ENCODE results near the gene ARID1B.
A peak's percentile ranks its signal among the peaks of the same experiment; 100 is the strongest.

ARID1B gene

DNA sequence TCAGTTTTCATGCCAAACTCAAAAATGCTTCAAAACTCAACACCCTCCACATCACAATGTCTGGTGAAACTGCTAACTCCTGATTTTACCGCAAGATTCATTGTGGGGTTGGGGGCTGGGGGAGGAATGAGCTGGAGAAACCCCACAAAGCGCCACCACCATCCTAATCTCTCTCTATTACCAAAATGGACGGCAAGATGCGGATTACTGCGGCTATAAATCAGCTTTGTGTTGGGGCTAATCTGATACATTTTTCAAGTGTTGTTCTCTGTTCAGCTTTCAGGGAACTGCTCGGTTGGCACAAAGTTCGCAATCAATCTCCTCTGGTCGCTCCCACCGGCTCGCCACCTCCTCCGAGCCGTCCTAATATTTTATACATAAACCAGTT lies 462.5 kb downstream of the ARID1B start:
- no peak for DNase-seq

DNA sequence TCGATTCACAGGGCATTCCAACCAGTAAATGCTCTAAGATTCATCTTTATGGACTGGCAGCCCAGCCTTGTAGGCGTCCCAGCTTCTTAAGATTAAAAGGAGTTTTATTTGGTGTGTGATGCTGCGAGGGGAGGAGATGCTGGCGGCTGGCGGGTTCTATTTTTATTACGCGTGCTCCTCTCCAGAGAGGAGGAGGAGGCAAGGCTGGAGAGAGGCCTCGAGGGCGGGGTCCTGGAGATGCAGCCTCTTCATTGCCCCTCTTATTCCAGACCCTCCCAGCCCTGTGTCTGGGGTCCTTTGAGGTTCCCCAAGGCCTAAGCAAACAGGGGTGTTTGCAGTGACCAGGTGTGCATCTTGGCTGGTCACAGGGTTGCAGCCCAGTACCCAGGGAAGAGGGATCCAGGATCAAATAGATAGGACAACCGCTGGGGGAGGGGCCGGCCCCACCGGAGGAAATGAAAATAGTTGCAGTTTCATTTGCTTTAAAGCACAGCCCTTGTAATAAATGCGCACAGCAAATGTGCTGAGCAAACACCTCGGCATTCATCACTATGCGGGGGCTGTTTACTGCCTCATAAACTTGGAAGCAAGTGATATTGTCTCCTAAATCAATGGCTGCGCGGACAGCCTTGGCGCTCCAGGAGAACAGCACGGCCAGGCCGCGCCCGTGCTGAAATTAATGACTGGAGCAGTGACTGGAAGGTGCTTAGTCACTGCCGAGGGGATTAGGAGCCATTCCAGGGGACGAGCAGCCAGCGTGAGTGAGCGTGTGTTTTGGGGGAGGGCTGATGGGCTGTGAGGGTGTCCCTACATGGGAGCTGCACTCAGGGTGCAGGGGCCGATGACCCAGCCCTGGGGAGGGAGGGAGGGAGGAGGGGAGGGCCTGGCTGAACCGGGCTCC lies 463.1 kb downstream of the ARID1B start:
- no peak for DNase-seq

DNA sequence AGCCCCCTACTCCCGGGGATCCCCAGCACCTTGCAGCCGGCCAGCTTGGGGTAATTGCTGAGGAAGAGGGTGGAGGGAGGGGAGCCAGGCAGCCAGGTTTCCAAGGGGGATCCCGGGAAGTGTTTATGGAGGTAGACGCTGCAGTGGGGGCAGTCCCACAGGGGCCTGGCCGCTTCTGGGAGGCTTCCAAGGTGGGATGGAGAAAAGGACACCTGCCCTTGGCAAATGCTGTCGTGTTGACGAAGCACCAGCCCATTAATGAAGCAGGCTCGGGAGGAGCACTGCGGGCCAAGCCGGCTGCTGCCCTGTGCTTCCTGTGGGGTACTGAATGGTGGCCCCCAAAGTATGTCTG lies 463.8 kb downstream of the ARID1B start:
- no peak for DNase-seq

DNA sequence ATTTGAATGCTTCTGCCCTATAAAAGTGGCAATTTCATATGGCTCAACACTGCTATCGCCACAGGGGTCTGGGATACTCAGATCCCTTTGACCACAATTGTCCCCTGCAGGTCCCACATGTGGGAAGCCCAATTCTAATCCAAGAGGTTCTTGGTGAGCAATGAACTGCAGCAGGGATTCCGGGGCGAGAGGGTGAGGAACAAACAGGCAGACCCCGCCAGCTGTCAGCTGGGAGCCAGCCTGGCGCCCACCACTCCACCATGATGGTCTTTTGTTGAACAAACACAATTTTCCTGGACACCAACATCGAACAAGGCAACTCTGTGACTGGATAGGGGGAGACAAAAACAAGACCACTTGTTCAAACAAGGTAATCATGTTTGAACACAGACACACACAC lies 465.6 kb downstream of the ARID1B start:
- no peak for DNase-seq

DNA sequence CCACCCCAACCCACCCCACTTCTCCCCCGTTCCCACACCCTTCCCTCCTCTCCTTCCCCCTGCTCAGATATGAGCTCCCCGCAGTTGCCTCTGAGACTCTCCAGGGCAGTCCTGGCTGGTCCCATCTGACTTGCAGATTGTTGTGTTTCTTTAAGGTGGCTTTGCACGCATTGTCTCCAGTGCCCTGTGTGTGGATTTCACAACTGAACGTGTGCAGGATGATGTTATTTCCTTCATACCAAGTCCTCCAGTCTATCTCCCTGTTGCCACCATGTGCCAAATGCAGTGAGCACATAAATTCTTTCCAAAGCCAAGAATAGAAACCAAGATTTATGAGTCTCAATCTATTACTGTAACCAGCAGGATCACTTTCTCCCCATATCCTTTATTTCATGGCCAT lies 467.0 kb downstream of the ARID1B start:
- DNase-seq = no peak

DNA sequence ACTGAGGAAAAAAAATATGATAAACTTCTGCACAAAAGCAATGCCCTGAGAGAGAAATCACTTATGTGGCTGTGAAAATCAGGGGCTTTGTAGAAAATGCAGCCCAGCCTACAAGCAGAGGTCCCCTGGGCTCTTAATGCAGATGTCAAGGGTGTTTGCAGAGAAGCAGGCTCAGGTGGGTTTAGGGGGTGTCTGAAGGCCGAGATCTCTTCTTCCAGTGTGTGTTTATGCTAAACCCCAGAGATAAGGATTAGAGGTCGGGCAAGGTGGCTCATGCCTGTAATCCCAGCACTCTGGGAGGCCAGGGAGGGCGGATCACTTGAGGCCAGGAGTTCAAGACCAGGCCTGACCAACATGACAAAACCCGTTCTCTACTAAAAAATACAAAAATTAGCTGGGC lies 467.6 kb downstream of the ARID1B start:
- no peak for DNase-seq

DNA sequence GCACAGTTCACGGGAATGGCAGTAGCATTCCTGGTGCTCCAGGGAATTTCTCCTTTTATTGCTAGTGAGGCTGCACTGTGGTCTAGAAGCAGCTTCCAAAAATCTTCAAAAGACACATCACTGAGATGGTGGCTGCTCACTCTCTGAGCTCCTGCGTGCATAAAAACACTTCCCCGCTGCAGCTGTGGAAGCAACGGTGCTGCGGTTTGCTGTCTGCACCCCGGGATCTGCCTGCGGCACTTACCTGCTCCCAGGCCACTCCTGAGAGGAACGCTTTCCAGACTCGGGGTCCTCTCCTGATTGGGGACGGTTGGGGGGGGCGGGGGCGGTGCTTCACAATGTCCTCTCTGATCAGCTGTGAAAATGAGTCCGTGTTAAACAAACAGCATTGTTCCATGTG lies 468.3 kb downstream of the ARID1B start:
- DNase-seq = no peak

DNA sequence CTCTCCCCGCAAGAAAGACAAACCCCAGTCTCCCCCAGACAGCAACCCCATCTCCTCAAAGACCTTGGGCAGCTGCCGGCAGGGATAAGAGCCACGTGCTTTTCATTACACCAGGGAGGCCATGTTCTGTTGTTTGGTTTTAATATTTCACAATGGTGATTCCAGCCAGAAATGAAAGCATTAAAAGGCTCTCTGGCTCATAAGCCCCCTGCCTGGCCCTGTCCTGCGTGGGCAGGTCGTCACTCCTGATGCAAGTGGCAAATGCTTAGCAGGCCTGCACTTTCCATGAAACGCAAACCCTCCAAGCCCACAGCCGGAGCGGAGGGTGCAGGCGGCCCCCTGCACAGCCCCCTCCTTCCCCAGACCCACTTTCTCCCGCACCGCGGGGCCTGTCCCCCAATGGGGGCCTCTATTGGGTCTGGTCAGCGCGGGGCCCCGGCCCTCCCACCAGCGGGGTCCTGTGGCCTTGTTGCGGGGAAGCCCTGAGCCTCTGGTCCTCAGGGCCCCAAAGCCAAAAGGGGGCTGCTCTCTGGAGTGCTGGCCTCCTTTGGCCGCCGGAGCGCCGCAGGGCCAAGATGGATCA lies 469.0 kb downstream of the ARID1B start:
- no peak for DNase-seq

DNA sequence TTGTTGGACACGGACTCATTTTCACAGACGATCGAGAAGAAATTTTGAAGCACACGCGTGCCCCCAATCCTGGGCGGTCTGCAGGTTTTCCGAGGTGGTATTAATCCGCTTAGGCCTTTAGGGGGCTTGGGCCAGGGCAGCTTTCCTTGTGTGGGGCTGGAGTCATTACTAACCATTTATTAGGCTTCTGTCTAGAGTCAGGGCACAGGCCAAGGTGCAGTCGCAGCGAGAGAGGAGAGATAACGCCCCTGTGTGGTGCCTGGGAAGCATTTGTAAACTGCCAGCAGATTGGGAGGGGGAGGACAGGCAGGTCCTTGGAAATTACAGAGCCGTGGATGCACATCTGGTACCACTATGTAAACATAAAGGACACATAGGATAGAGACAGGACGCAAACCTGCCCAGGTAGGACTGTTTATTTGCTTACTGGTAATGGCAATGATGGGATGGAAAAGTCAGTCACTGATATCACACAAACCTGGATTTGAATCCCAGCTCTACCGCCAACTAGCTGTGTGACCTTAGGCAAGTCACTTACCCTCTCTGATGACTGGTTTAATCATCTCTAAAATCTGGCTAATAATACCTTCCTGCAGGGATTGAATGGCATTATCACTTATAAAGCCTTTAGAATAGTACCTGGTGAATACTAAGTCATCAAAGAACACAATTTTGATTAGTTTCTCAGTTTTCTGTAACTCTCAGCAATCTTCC lies 469.8 kb downstream of the ARID1B start:
- no peak for DNase-seq

DNA sequence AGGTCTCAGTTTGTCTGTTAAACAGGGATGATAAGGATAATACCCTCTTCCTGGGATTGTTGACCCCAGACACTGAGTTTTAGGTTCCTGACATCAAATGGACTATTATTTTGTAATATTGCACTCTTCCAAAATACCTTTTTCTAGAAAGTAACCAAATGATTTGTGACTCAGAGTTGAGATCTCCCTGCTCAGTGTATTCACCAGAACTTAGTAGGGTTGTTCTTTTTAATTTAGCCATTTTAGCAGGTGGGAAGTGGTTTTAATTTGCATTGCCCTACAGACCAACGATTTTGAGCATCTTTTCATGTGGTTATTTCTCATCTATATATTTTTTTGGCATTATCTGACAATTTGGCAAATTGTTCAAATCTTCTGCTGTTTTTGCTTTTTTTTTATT lies 471.1 kb downstream of the ARID1B start:
- no peak for DNase-seq

DNA sequence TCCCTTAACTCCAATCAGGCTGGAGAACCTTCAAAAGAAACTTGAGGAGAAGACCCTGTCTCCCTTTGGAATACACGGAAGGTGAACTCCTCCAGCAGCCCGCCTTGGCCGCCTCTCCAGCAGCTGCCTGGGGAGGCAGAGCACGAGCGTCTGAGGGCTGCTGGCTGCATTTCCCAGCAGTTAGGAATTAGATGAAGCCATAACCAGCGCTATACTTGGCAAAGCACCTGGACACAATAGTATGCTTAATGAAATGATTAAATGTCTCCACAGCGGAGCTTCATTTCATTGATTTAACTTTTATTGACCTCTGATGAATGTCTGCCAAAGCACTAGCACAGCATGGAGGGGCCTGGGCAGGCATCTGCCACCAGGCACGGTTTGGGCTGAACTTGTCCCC lies 472.6 kb downstream of the ARID1B start:
- DNase-seq = no peak

DNA sequence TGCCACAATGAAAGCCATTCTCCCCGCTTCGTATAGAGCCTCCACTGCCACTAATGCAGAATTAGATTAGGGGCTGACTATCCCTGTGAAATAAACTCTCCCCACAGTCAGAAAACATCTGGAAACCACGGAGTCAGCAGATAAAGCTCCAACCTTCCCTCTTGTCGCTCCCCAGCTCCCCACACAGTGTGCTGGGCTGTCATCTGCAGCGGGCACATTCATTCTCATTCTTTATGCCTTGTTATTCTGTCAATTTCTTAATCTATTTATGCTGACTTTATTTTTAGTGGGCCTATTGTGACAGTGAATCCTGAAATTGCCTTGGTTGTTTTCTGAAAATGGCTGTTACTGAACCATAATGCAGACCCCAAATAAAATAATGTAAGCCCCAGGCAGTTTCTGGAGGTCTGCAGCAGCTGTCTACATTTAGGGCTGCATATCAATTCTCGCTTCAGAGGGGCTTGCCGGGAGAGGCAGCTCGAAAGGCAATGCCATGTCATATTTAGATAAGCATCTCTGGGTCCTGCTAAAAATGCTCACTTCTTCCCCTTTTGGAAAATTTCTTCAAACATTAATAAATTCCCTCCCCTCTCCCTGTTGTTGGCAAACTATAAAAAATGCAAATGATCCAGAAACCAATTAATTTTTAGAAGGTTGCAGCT lies 474.5 kb downstream of the ARID1B start:
- no peak for DNase-seq

DNA sequence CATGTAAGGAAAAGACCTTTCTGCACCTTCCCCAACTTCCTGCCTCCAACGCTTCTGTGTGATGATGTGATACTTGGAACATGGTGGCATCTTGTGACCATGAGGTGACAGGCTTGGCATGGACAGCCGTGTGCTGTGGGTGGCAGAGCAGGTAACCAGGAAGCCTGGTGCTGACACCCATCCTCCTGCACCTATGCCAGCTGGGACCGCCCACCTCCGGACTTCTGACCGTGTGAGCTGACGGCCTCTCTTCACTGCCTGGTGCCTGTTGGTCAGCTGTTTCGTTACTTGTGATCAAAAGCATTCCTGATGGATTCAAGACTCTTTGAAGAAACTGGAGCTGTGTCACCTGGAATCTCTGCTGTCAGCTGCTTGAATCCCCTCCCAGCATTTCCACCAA lies 475.8 kb downstream of the ARID1B start:
- DNase-seq = no peak

DNA sequence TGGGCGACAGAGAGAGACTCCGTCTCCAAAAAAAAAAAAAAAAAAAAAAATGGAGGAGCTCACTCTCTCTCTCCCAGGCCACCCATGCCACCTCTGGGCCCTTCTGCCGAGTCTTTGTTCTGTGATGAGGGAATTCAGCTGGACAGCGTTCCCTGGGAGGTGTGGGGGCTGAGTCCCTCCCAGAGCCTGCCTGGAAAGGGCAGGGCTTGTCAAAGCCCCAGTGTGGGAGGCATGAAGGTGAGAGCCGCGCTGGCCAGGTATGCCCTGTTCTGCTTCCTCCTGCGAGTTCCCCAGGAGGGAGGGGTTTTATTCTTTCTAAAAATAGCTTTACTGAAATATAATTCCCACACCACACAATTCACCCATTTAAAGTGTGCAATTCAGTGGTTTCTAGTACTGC lies 476.5 kb downstream of the ARID1B start:
- no peak for DNase-seq

DNA sequence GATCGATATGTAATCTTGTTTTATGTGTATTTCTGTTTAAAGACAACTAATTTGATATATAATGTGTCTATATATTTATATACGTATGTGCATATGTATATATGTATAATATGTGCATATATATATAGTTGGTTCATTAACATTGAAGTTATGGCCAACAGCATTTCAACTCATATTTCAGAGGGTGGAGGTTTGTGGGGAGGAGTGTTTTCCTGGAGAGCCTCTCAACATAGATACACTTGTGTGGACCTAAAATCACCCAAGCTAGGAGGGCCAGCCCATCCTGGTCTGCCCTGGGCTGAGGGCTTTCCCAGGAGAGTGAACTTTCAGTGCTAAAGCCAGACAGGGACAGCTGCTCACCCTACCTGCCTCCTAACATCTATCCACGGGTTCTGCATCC lies 477.4 kb downstream of the ARID1B start:
- DNase-seq = no peak

DNA sequence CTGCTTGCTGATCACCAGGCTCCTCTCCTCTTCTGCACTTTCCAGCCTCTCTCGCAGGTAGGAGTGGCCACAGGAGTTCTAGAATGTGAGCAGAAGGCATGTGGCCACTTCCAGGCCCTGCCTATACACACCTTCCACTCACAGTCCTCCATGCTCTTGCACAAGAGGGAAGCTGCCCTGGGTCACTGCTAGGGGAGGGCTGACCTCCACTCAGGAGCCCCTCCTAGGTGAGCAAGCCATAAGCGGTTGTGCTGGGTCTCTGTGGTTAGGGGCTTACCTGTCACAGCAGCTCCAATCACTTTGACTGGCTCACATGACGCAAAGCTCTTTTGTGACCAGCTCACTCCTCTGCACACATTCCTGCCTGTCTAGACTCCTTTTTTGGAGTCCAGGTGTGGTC lies 477.9 kb downstream of the ARID1B start:
- DNase-seq = no peak

DNA sequence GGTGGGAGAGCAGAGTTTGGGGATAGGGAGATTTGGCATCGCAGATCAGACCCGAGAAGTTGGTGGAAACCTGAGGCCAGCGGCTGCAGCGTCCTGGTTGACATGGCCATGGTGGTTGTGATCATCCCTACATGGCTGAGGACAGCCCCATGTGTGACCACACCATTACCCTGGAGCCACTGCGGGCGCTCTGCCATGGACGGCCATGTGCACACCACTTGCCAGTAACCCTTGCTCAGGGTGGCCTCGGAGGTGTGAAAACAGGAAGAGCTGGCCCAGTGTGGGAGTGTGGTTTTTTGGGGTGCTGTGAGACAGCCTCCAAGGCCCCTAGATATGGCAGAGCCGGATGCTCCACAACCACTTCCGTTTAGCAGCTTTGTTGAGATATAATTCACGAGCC lies 481.7 kb downstream of the ARID1B start:
- peak; percentile 23 for DNase-seq

DNA sequence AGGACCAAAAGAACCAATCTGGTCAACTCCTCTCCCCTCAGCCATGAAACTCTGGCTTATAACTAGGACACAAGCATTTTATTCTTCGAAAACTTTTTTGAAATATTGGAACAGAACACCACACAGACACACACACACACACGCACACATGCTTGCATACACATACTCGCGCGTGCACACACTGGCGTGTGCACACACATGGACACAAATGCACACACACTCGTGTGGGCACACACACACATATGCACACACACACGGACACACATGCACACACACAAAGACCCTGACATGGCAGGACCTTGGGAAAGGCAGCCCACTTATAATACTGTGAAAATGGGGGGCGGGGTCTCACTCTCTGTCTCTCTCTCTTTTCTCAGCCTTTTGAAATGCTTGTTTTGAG lies 482.3 kb downstream of the ARID1B start:
- no peak for DNase-seq
